IMR-90 (cell line): ENCODE data around the gene LAPTM5. TPM values are rescaled to one million over a fixed set of nuclear protein-coding genes. Genes with fewer than 3 reads are reported as not detected.

Source experiments
- ATAC-seq: fragments of 200-7000 bp; cut with Tn5 transposase; 2 replicates; pipeline ENCODE4 v1.9.1; 2020; ENCODE audit warnings: low read depth, mild to moderate bottlenecking, moderate library complexity
- BruUV-seq: library from RNA; stranded (reverse); fragments of 400-500 nt; replicated peaks from 2 replicates; lab custom pipeline; 2021; lab: Mats Ljungman, UMichigan
- CTCF ChIA-PET: fragments of 300-600 bp; formaldehyde crosslinking; extraction: SDS; loops from one replicate; lab custom pipeline; 2021; ENCODE audit warnings: antibody characterized with exemption; lab: Yijun Ruan, JAX
- POLR2A ChIA-PET: fragments of 300-600 bp; sonication (Branson Sonifier 250); formaldehyde crosslinking; loops from one replicate; lab custom pipeline; 2022; ENCODE audit warnings: antibody characterized with exemption; ENCODE audit not compliant: unreplicated experiment; lab: Charles Lee
- DNase-seq: peaks from one replicate; pipeline ENCODE4 v3.0.0; 2013
- H2AFZ ChIP-seq: replicated peaks from 2 replicates; pipeline ENCODE3; 2013; ENCODE audit warnings: low read length, mild to moderate bottlenecking; ENCODE audit not compliant: poor library complexity
- H2AK5ac ChIP-seq: 2 replicates; pipeline ENCODE4 v1.6.1; 2013; ENCODE audit warnings: low read depth, low read length, inconsistent platforms
- H2AK9ac ChIP-seq: replicated peaks from 2 replicates; pipeline ENCODE3; 2013; ENCODE audit warnings: mild to moderate bottlenecking, low read depth, low read length, moderate library complexity; ENCODE audit not compliant: poor library complexity
- H2BK120ac ChIP-seq: 2 replicates; pipeline ENCODE4 v1.6.1; 2013; ENCODE audit warnings: low read depth, low read length, inconsistent platforms
- H2BK15ac ChIP-seq: 3 replicates; pipeline ENCODE4 v1.6.1; 2013; ENCODE audit warnings: low read depth, low read length, inconsistent platforms
- H2BK20ac ChIP-seq: 2 replicates; pipeline ENCODE4 v1.6.1; 2013; ENCODE audit warnings: low read depth, mild to moderate bottlenecking, inconsistent platforms, low read length, moderate library complexity
- H2BK5ac ChIP-seq: 2 replicates; pipeline ENCODE4 v1.6.1; 2013; ENCODE audit warnings: mild to moderate bottlenecking, low read depth, low read length, inconsistent platforms; ENCODE audit not compliant: poor library complexity, severe bottlenecking
- H3K14ac ChIP-seq: replicated peaks from 2 replicates; pipeline ENCODE4 v1.6.1; 2013; ENCODE audit warnings: low read depth, low read length, inconsistent platforms
- H3K18ac ChIP-seq: 2 replicates; pipeline ENCODE4 v1.6.1; 2013; ENCODE audit warnings: low read depth, low read length, control low read depth
- H3K23ac ChIP-seq: 2 replicates; pipeline ENCODE4 v1.6.1; 2013; ENCODE audit warnings: low read depth, low read length, inconsistent platforms
- H3K27ac ChIP-seq: 2 replicates; pipeline ENCODE4 v1.5.1; 2013; ENCODE audit warnings: mild to moderate bottlenecking, control low read depth, low read length; ENCODE audit not compliant: insufficient read depth
- H3K27me3 ChIP-seq: 2 replicates; pipeline ENCODE4 v1.6.1; 2013; ENCODE audit warnings: low read length; ENCODE audit not compliant: control insufficient read depth, insufficient read depth
- H3K36me3 ChIP-seq: 2 replicates; pipeline ENCODE4 v1.6.1; 2013; ENCODE audit warnings: low read length, mixed read lengths; ENCODE audit not compliant: control insufficient read depth, insufficient read depth
- H3K4ac ChIP-seq: 2 replicates; pipeline ENCODE4 v1.6.1; 2013; ENCODE audit warnings: low read depth, low read length, inconsistent platforms
- H3K4me1 ChIP-seq: 2 replicates; pipeline ENCODE4 v1.6.1; 2013; ENCODE audit warnings: low read length, mixed read lengths; ENCODE audit not compliant: control insufficient read depth, insufficient read depth
- H3K4me2 ChIP-seq: 2 replicates; pipeline ENCODE4 v1.6.1; 2013; ENCODE audit warnings: low read depth, mild to moderate bottlenecking, control low read depth, low read length, moderate library complexity
- H3K4me3 ChIP-seq: 2 replicates; pipeline ENCODE4 v1.5.1; 2013; ENCODE audit warnings: low read depth, mild to moderate bottlenecking, control low read depth, low read length, moderate library complexity; ENCODE audit not compliant: insufficient read depth
- H3K56ac ChIP-seq: 2 replicates; pipeline ENCODE4 v1.6.1; 2013; ENCODE audit warnings: low read length, inconsistent platforms; ENCODE audit not compliant: insufficient read depth; ENCODE audit errors: extremely low read depth
- H3K79me1 ChIP-seq, 2 experiments: 2 replicates each; pipeline ENCODE4 v1.6.1; 2013; ENCODE audit warnings: low read length in 2 of 2, inconsistent platforms in 1 of 2, low read depth in 1 of 2
- H3K9ac ChIP-seq: 2 replicates; pipeline ENCODE4 v1.6.1; 2013; ENCODE audit warnings: low read depth, low read length, control low read depth
- H3K9me1 ChIP-seq: 2 replicates; pipeline ENCODE4 v1.6.1; 2013; ENCODE audit warnings: low read length, inconsistent platforms; ENCODE audit not compliant: insufficient read depth
- H3K9me3 ChIP-seq: 2 replicates; pipeline ENCODE4 v1.6.1; 2013; ENCODE audit warnings: low read length; ENCODE audit not compliant: control insufficient read depth, insufficient read depth
- H4K20me1 ChIP-seq: 2 replicates; pipeline ENCODE4 v1.6.1; 2013; ENCODE audit warnings: low read length, inconsistent platforms; ENCODE audit not compliant: insufficient read depth
- H4K5ac ChIP-seq: 2 replicates; pipeline ENCODE4 v1.6.1; 2013; ENCODE audit warnings: mild to moderate bottlenecking, low read depth, low read length, control low read depth
- H4K8ac ChIP-seq, 2 experiments: 2 replicates each; pipeline ENCODE4 v1.6.1; 2013; ENCODE audit warnings: low read depth in 2 of 2, low read length in 2 of 2, control low read depth in 1 of 2, inconsistent platforms in 1 of 2
- H4K91ac ChIP-seq: 2 replicates; pipeline ENCODE4 v1.6.1; 2013; ENCODE audit warnings: low read depth, low read length, inconsistent platforms; ENCODE audit not compliant: insufficient read depth
- BHLHE40 ChIP-seq: fragments of 150-350 bp; IDR thresholded peaks from 2 replicates; pipeline ENCODE4 v1.6.1; 2016; ENCODE audit warnings: mild to moderate bottlenecking, low read depth, low read length
- CEBPB ChIP-seq: IDR thresholded peaks from 2 replicates; pipeline ENCODE4 v1.6.1; 2012; ENCODE audit warnings: low read depth, low read length, improper control_type of control experiment
- CHD1 ChIP-seq: IDR thresholded peaks from 2 replicates; pipeline ENCODE4 v1.6.1; 2012; ENCODE audit warnings: low read depth, low read length, improper control_type of control experiment
- FOS ChIP-seq: fragments of 150-350 bp; IDR thresholded peaks from 2 replicates; pipeline ENCODE4 v1.6.1; 2016; ENCODE audit warnings: low read depth, low read length
- MAFK ChIP-seq: IDR thresholded peaks from 2 replicates; pipeline ENCODE4 v1.6.1; 2012; ENCODE audit warnings: low read depth, low read length, improper control_type of control experiment
- MAZ ChIP-seq: IDR thresholded peaks from 2 replicates; pipeline ENCODE4 v1.6.1; 2012; ENCODE audit warnings: low read depth, mild to moderate bottlenecking, low read length, improper control_type of control experiment, moderate library complexity, borderline replicate concordance
- MXI1 ChIP-seq: IDR thresholded peaks from 2 replicates; pipeline ENCODE4 v1.6.1; 2012; ENCODE audit warnings: low read depth, mild to moderate bottlenecking, low read length, moderate library complexity, borderline replicate concordance
- NFE2L2 ChIP-seq: fragments of 150-350 bp; IDR thresholded peaks from 2 replicates; pipeline ENCODE4 v1.6.1; 2016; ENCODE audit warnings: low read depth, mild to moderate bottlenecking, low read length
- POLR2A ChIP-seq: IDR thresholded peaks from 2 replicates; pipeline ENCODE4 v1.6.1; 2012; ENCODE audit warnings: mild to moderate bottlenecking, low read depth, low read length
- RAD21 ChIP-seq: IDR thresholded peaks from 2 replicates; pipeline ENCODE4 v1.6.1; 2012; ENCODE audit warnings: low read length, improper control_type of control experiment
- RFX5 ChIP-seq: IDR thresholded peaks from 2 replicates; pipeline ENCODE4 v1.8.0; 2012; ENCODE audit warnings: low read depth, mild to moderate bottlenecking, low read length, moderate library complexity
- SMC3 ChIP-seq: fragments of 150-350 bp; IDR thresholded peaks from 2 replicates; pipeline ENCODE4 v1.6.1; 2016; ENCODE audit warnings: low read depth, mild to moderate bottlenecking, antibody characterized with exemption, low read length, moderate library complexity
- USF2 ChIP-seq: fragments of 150-350 bp; IDR thresholded peaks from 2 replicates; pipeline ENCODE4 v1.6.1; 2017; ENCODE audit warnings: mild to moderate bottlenecking, antibody characterized with exemption, low read length, low read depth
- dilution Hi-C: fragments of 300-500 bp; cut with HindIII; formaldehyde crosslinking; loops from one replicate; pipeline ENCODE4 v1.14.3; 2018; ENCODE audit warnings: low sequenced_read_pairs; ENCODE audit not compliant: unreplicated experiment
- in situ Hi-C: fragments of 300-500 bp; cut with MboI; formaldehyde crosslinking; loops from 3 replicates; pipeline ENCODE4 v1.14.3; 2019; ENCODE audit warnings: low sequenced_read_pairs, inconsistent platforms, mixed read lengths
- intact Hi-C: fragments of 100-400 bp; cut with micrococcal nuclease; formaldehyde crosslinking; loops from 2 replicates; pipeline ENCODE4 v1.10.0; 2022
- polyA plus RNA-seq, 3 experiments: library from polyadenylated mRNA; depleted of rRNA; stranded (reverse); fragments of >200 nt; gene quantifications; 2 replicates each; pipeline ENCODE4 v1.2.3, GENCODE V29; 2012; ENCODE audit warnings: low replicate concordance in 1 of 3
- total RNA-seq: library from RNA; depleted of rRNA; stranded (reverse); fragments of >200 nt; gene quantifications from 2 replicates; pipeline ENCODE4 v1.2.3, GENCODE V29; 2012
- TF ChIP-seq, protein P1 (sequence below): conservative IDR thresholded peaks from 2 replicates; pipeline ENCODE4 v1.5.1; 2012; ENCODE audit warnings: mild to moderate bottlenecking, low read depth, low read length, improper control_type of control experiment
- TF ChIP-seq, protein P2 (sequence below): fragments of 150-350 bp; IDR thresholded peaks from 2 replicates; pipeline ENCODE4 v1.6.1; 2016; ENCODE audit warnings: low read depth, mild to moderate bottlenecking, low read length, moderate library complexity, borderline replicate concordance

The LAPTM5 gene
- total and polyA plus RNA-seq, 2 of the 4 experiments (the other 2 are of a cell fraction): 0.09 TPM; not detected in 1

- Histone ChIP-seq H2BK5ac (no peak overlapping the region), H3K4me1 (peaks cover 14% of the 10 kb centered on the region), H2AK9ac (no peak overlapping the region), H3K4ac (no peak overlapping the region), H2BK15ac (no peak overlapping the region), H4K5ac (no peak overlapping the region), H3K18ac (no peak overlapping the region), H2AK5ac (no peak overlapping the region), H3K9ac (no peak overlapping the region), H3K56ac (no peak overlapping the region), H2BK20ac (no peak overlapping the region), H3K4me2 (no peak overlapping the region), H3K9me3 (no peaks in the 10 kb centered on the region; the same call in 1 of the 2 replicates), H3K27ac (no peak overlapping the region), H3K27me3 (peaks cover 3% of the 10 kb centered on the region; the same call in 1 of the 2 replicates), H3K4me3 (no peak overlapping the region), H2BK120ac (no peak overlapping the region), H3K36me3 (no peaks in the 10 kb centered on the region), H4K8ac (no peak overlapping the region), H4K20me1 (no peaks in the 10 kb centered on the region; the same call in 1 of the 2 replicates), H3K9me1 (peaks cover 7% of the 10 kb centered on the region; the same call in 1 of the 2 replicates), H4K91ac (no peak overlapping the region), H3K14ac (no peak overlapping the region), H2AFZ (no peak overlapping the region), H3K79me1 (no peaks in the 10 kb centered on the region), H3K23ac (no peak overlapping the region)
- no peak for DNase-seq
- no peak for ATAC-seq
- intact Hi-C loops (loop anchor here (1.0 kb wide), 1 partner anchor 7 kb away; no protein-coding TSS in a partner anchor), dilution Hi-C loops (no loop called here), in situ Hi-C loops (no loop called here)
- BruUV-seq: no TSS peak
- POLR2A ChIA-PET: no interaction called here
- no peak for TF ChIP-seq RAD21
- TF ChIP-seq CEBPB: no peak
- no peak for TF ChIP-seq MXI1
- TF ChIP-seq, protein P1, sequence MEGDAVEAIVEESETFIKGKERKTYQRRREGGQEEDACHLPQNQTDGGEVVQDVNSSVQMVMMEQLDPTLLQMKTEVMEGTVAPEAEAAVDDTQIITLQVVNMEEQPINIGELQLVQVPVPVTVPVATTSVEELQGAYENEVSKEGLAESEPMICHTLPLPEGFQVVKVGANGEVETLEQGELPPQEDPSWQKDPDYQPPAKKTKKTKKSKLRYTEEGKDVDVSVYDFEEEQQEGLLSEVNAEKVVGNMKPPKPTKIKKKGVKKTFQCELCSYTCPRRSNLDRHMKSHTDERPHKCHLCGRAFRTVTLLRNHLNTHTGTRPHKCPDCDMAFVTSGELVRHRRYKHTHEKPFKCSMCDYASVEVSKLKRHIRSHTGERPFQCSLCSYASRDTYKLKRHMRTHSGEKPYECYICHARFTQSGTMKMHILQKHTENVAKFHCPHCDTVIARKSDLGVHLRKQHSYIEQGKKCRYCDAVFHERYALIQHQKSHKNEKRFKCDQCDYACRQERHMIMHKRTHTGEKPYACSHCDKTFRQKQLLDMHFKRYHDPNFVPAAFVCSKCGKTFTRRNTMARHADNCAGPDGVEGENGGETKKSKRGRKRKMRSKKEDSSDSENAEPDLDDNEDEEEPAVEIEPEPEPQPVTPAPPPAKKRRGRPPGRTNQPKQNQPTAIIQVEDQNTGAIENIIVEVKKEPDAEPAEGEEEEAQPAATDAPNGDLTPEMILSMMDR: no peak
- TF ChIP-seq RFX5: no peak
- TF ChIP-seq USF2: no peak
- TF ChIP-seq SMC3: no peak
- no peak for TF ChIP-seq POLR2A
- TF ChIP-seq BHLHE40: no peak
- TF ChIP-seq, protein P2, sequence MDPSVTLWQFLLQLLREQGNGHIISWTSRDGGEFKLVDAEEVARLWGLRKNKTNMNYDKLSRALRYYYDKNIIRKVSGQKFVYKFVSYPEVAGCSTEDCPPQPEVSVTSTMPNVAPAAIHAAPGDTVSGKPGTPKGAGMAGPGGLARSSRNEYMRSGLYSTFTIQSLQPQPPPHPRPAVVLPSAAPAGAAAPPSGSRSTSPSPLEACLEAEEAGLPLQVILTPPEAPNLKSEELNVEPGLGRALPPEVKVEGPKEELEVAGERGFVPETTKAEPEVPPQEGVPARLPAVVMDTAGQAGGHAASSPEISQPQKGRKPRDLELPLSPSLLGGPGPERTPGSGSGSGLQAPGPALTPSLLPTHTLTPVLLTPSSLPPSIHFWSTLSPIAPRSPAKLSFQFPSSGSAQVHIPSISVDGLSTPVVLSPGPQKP: no peak
- TF ChIP-seq FOS: no peak
- TF ChIP-seq MAZ: no peak
- no peak for TF ChIP-seq NFE2L2
- TF ChIP-seq MAFK: no peak
- no peak for TF ChIP-seq CHD1
- CTCF ChIA-PET: interaction anchor here (0.7 to 0.8 kb wide), 2 partner anchors 10 to 31 kb away, joined by 3 to 4 read pairs; no protein-coding TSS in a partner anchor
These were observed 1.3 kb upstream of the LAPTM5 start for GRCh38 chr1:30758785-30759380.
